ENCODE results near the gene PGM3. TPM values are rescaled to one million over a fixed set of nuclear protein-coding genes. Genes with fewer than 3 reads are reported as not detected.

The PGM3 gene
- total RNA-seq, 1 donor from 2014 or later, result 77.1 TPM

- Mint-ChIP-seq H3K9me3 (ENCODE audit: unreplicated experiment) (no peaks in the 10 kb centered on the region), H3K36me3 (ENCODE audit: unreplicated experiment) (no peaks in the 10 kb centered on the region), H3K4me1 (ENCODE audit: low read depth, unreplicated experiment) (peaks cover 29% of the 10 kb centered on the region), H3K4me3 (ENCODE audit: unreplicated experiment) (no peak overlapping the region), H3K27me3 (ENCODE audit: unreplicated experiment) (peaks cover 1% of the 10 kb centered on the region), H3K27ac (ENCODE audit: unreplicated experiment) (no peak overlapping the region)
- DNase-seq, result no peak
- no peak for TF ChIP-seq CTCF (IDR thresholded peaks at IDR 0.05; ENCODE audit: partially characterized antibody, unreplicated experiment)
These were observed 37.3 kb downstream of the PGM3 start for GRCh38 chr6:83155794-83156193.

GRCh38 chr6:83153883-83154521 is 39.1 kb downstream of the PGM3 start:
- no peak for TF ChIP-seq CTCF (IDR thresholded peaks at IDR 0.05; ENCODE audit: partially characterized antibody, unreplicated experiment)
- Mint-ChIP-seq H3K27ac (ENCODE audit: unreplicated experiment) (peak overlapping the region; percentile 57), H3K4me3 (ENCODE audit: unreplicated experiment) (peak overlapping the region; percentile 10), H3K4me1 (ENCODE audit: low read depth, unreplicated experiment) (peaks cover 20% of the 10 kb centered on the region), H3K27me3 (ENCODE audit: unreplicated experiment) (peaks cover 1% of the 10 kb centered on the region), H3K9me3 (ENCODE audit: unreplicated experiment) (no peaks in the 10 kb centered on the region), H3K36me3 (ENCODE audit: unreplicated experiment) (no peaks in the 10 kb centered on the region)
- no peak for DNase-seq

GRCh38 chr6:83152913-83153312 is 40.2 kb downstream of the PGM3 start:
- H3K4me1 Mint-ChIP-seq (ENCODE audit: low read depth, unreplicated experiment), result peaks cover 20% of the 10 kb centered on the region
- no peak for TF ChIP-seq CTCF (IDR thresholded peaks at IDR 0.05; ENCODE audit: partially characterized antibody, unreplicated experiment)
- no peaks in the 10 kb centered on the region for H3K9me3 Mint-ChIP-seq (ENCODE audit: unreplicated experiment)
- H3K27me3 Mint-ChIP-seq (ENCODE audit: unreplicated experiment), result peaks cover 1% of the 10 kb centered on the region
- DNase-seq, result no peak
- H3K4me3 Mint-ChIP-seq (ENCODE audit: unreplicated experiment), result no peak overlapping the region
- H3K27ac Mint-ChIP-seq (ENCODE audit: unreplicated experiment), result no peak overlapping the region
- no peaks in the 10 kb centered on the region for H3K36me3 Mint-ChIP-seq (ENCODE audit: unreplicated experiment)

- TF ChIP-seq CTCF (IDR thresholded peaks at IDR 0.05; ENCODE audit: partially characterized antibody, unreplicated experiment), result no peak
- H3K9me3 Mint-ChIP-seq (ENCODE audit: unreplicated experiment), result no peaks in the 10 kb centered on the region
- peaks cover 16% of the 10 kb centered on the region for H3K4me1 Mint-ChIP-seq (ENCODE audit: low read depth, unreplicated experiment)
- no peak overlapping the region for H3K27ac Mint-ChIP-seq (ENCODE audit: unreplicated experiment)
- no peak for DNase-seq
- peaks cover 1% of the 10 kb centered on the region for H3K27me3 Mint-ChIP-seq (ENCODE audit: unreplicated experiment)
- no peak overlapping the region for H3K4me3 Mint-ChIP-seq (ENCODE audit: unreplicated experiment)
- no peaks in the 10 kb centered on the region for H3K36me3 Mint-ChIP-seq (ENCODE audit: unreplicated experiment)
These were observed 42.0 kb downstream of the PGM3 start for GRCh38 chr6:83151114-83151513.

GRCh38 chr6:83138758-83139157 is 54.3 kb downstream of the PGM3 start:
- Mint-ChIP-seq H3K27me3 (ENCODE audit: unreplicated experiment) (no peaks in the 10 kb centered on the region), H3K4me1 (ENCODE audit: low read depth, unreplicated experiment) (no peaks in the 10 kb centered on the region), H3K4me3 (ENCODE audit: unreplicated experiment) (no peak overlapping the region), H3K27ac (ENCODE audit: unreplicated experiment) (no peak overlapping the region), H3K36me3 (ENCODE audit: unreplicated experiment) (no peaks in the 10 kb centered on the region), H3K9me3 (ENCODE audit: unreplicated experiment) (no peaks in the 10 kb centered on the region)
- no peak for DNase-seq
- TF ChIP-seq CTCF (IDR thresholded peaks at IDR 0.05; ENCODE audit: partially characterized antibody, unreplicated experiment), result no peak
